GM12874 (cell line): Measurements from ENCODE around the gene TUSC7.

Experiments used
- TF ChIP-seq, protein P1 (sequence below): IDR thresholded peaks from 2 replicates; pipeline ENCODE4 v1.5.1; 2011; ENCODE audit warnings: low read depth, mild to moderate bottlenecking, control low read depth, low read length, moderate library complexity; ENCODE audit not compliant: insufficient read depth

TUSC7 gene

DNA sequence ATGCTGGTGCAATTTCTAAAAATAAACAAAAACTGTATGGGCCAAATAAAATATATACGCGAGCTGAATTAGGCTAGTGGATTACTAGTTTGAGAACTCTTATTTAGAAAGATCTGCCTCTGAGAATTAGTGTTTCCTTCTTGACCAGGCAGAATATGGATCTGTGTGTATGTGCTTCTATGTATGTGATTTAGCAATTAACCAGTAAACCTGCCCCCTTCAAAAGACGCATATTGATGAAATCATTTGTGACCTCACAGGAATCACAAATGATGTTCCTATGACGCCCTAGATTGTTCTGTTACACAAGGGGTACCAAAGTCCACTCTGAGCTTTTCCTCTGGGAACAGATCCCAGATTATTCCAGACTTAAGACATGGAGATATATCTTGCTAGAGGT lies at the start of gene TUSC7:
TSS of gene TUSC7 (plus strand) at position 301 of the 400 bp plus-strand sequence.
- TF ChIP-seq, protein P1, sequence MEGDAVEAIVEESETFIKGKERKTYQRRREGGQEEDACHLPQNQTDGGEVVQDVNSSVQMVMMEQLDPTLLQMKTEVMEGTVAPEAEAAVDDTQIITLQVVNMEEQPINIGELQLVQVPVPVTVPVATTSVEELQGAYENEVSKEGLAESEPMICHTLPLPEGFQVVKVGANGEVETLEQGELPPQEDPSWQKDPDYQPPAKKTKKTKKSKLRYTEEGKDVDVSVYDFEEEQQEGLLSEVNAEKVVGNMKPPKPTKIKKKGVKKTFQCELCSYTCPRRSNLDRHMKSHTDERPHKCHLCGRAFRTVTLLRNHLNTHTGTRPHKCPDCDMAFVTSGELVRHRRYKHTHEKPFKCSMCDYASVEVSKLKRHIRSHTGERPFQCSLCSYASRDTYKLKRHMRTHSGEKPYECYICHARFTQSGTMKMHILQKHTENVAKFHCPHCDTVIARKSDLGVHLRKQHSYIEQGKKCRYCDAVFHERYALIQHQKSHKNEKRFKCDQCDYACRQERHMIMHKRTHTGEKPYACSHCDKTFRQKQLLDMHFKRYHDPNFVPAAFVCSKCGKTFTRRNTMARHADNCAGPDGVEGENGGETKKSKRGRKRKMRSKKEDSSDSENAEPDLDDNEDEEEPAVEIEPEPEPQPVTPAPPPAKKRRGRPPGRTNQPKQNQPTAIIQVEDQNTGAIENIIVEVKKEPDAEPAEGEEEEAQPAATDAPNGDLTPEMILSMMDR = no peak

GRCh38 chr3:116661196-116661595 lies 48.4 kb upstream of the TUSC7 start:
- TF ChIP-seq, protein P1 = no peak

DNA sequence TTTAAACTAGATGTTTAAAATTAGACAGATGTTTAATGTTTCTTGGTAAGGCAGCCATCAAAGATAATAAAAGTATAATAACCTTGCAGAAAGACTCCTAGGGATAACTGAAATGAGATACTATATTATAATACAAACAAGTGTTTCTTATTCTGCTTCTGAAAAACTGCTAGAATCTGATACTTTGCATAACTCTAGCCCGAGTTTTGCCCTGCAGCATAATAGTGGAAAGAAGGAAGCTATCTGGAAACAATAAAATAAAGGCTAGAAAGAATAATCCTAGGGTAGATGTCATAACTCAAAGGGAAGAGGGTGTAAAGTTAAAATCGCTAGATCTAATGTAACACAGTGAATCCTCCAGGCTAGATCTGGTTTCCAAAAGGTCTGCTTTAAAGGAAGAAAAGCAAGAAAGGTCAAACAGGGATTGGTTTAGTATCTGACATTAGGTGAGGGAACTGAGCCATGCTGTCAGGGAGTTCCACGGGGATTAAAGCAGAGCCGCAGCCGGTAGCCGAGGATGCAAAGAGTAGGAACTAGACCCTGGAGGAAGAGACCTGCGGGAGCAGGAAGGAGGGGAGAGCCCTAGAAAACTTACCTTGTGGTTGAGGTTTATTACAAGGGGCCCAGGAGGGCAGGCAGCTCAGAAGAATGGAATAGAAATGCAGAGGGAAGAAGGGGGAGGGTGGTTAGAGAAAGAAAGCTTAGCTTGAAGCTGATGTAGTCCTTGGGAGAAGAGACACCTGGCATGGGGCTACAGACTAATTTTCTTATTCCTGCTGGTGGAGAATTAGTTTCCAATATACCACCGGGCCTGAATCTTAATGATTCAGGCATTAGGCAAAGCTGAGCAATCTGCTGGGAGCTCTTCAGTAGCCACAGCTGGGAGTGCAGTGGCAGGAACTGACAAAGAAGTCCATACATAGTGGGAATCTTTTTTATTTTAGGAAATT lies 46.1 kb upstream of the TUSC7 start:
- TF ChIP-seq, protein P1 = no peak

- TF ChIP-seq, protein P1 = no peak
Measured at GRCh38 chr3:116667324-116667723, 42.3 kb upstream of the TUSC7 start.

DNA sequence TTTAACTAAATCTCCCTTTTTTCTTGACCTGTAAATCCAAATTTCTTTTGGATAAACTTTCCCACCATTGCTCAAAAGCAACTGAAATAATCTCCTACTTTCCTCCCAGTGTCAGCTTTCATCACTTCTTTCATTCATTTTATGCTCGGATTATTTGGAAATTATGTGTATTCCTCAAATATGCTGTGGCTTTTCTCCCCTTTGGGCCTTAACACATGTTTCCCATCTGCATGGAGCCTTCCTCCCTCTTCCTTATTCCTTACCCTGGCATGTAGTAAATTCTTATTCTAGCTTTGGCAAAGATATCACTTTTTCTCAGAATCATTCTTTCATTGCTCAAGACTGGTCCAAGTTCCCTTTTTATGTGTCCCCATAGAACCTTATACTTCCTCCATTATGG lies 41.8 kb upstream of the TUSC7 start:
- TF ChIP-seq, protein P1 = no peak

GRCh38 chr3:116669576-116669975 lies 40.0 kb upstream of the TUSC7 start:
- TF ChIP-seq, protein P1 = no peak

- TF ChIP-seq, protein P1 = no peak
Measured at GRCh38 chr3:116671151-116671550, 38.4 kb upstream of the TUSC7 start.
